Posterior vena cava (tissue), 2 donors: ENCODE measurements around the gene ANGEL2. TPM values are rescaled to one million over a fixed set of nuclear protein-coding genes. Genes with fewer than 3 reads are reported as not detected.
"Not testable (repeated sequence)": the region's sequence is repeated elsewhere in the genome, so short reads cannot be mapped to it uniquely, and the experiment has no call there.

ENCODE experiments used
- DNase-seq: peaks from one replicate; pipeline ENCODE4 v3.0.0-alpha.2; 2020; ENCODE audit warnings: low spot score
- intact Hi-C, 2 donors: fragments of 100-400 bp; cut with DNase I; formaldehyde crosslinking; loops; one replicate each; pipeline versions ENCODE4 v1.14.1 to v1.14.2; 2022 to 2023
- total RNA-seq, 2 donors: library from RNA; stranded (reverse); fragmentation: NEBNext Ultra II Directional; extraction: Animal tissue kit (Norgen Biotek cat#: 25700); gene quantifications; one replicate each; pipeline ENCODE4 v1.2.1, GENCODE V29; 2021
- donor health status: DM: yes; HTN: yes; CAD: no.
- donor health status: DM: yes; HTN: yes; CAD: no.

The ANGEL2 gene
- total RNA-seq, 2 donors from 2014 or later: 29.7 to 31.1 TPM

DNA sequence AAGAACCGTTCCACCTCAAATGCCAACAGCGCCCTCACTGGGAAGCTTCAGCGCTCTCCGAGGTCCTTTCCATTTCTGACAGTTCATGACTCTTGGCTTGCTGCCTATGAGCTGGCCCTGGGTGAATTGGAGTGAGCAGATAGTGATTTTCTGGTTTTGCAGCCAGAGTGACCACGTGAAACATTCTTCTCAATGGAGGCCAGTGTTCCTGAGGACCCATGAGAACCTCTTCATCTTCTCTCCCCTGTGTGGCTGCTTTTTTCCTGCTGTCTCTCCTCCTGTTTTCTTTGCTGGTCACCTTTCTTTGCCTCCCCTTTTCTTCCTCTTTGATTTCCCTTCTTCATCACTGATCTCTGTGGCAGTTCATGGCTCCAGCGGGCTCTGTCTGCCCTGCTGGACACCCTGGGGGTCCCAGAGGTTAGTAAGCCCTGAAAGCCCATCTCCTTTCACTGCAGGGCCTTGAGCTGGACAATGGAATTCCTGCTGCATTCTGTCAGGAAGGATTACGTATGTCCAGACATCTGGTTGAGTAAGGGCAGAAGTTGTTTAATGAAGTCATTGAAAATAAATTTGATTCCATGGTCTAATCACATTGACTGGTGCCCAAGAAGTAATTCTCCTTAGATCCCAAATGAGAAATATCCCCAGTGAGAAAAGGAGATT lies 35.4 kb downstream of the ANGEL2 start:
- peak; percentile 18 for DNase-seq
- intact Hi-C loops: no loop called here

DNA sequence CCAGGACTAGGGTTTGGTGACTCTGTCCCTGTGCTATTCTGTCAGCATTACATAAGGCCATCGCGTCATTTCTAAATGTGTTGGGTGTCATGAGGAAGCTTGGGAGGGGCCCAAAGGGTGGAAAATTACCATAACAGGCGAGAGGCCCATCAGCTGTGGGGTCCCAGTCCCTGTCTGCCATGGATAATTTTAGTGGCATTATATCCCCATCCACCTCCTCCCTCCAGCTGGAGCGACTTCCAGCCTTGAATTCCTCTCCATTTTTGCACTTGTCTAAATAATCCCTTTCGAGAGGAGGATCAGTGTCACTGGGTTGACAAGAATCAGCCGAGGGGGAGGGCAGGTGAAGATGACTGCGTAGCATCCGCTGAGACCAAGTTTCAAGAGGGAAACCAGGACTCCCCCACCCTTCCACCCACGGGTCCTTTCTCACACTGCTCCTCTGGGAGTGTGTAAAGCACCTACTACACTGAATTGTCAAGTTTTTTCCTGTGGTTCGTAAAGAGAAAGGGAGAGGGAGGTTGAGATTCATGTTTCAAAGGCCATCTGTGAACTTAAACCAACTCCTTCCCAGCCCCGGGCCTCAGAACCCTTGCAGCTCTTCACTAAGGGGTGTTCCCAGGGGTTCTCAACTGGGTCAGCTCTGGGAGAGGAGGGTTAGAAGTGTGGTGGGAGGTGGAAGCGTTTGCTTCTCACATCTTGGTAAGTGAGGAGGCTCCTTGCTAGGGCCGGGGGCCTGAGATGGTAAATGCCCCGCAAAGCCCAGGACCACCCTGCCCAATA lies 36.1 kb downstream of the ANGEL2 start:
- intact Hi-C loops: loop anchor here in 1 of 2 donors (10.0 kb wide), 1 partner anchor 65 kb away; no protein-coding TSS in a partner anchor
- peak; percentile 30 for DNase-seq

DNA sequence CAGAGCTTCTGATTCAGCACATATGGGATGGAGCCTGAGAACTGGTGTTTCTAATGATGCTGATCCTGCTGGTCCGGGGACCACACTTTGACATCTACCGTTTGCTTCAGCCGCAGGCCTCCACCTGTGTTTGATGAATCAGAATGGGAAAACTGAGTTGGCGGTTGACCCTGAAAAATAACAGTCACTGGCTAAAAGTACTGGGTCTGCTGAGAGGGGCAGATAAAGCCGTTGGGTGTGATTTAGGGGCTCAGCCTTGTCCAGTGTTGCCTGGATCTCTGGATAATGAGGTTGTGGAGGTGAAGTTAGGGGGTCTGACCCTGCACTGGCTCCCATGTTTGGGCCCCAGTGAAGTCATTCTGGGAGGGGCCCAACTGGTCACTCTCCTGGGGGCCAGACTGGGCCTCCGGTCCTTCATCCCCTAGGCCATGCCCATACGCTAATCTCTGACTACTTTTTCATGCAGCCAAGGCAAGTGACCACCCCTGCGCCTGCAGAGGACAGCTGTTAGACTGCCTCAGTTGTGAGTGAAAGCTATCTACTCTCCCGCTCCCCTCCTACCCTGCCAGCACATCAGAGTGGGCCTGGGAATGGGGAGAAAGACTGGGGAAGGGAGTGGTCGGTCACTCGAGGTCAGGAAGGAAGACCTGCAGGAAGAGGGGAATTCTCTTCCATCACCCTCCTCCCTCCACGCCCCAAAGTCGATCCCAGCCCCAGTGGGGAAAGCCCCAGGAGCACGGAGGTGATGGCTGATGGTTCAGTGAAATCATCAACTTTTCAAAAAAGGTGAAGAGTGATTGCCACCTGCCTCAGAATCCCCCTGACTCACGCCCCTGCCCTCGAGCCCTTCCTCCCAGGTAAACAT lies 37.7 kb downstream of the ANGEL2 start:
- intact Hi-C loops: loop anchor here in 1 of 2 donors (10.0 kb wide), 1 partner anchor 63 kb away; no protein-coding TSS in a partner anchor
- no peak for DNase-seq

DNA sequence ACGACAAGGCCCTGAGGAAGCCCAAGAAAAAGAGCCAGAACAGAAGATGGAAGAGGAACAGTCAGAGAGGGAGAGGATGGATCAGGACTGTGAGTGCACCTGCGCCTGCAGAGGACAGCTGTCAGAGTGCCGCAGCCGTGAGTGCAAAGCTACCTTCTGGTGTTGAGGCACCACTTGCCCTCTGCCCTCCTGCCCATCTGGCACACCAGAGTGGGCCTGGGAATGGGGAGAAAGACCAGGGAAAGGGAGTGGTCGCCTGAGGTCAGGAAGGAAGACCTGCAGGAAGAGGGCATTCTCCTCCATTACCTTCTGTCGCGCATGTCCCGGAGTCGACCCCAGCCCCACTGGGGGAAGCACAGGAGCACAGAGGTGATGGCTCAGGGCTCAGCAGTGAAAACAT lies 39.1 kb downstream of the ANGEL2 start:
- DNase-seq: no peak
- intact Hi-C loops: loop anchor here in 1 of 2 donors (10.0 kb wide), 1 partner anchor 62 kb away; no protein-coding TSS in a partner anchor

DNA sequence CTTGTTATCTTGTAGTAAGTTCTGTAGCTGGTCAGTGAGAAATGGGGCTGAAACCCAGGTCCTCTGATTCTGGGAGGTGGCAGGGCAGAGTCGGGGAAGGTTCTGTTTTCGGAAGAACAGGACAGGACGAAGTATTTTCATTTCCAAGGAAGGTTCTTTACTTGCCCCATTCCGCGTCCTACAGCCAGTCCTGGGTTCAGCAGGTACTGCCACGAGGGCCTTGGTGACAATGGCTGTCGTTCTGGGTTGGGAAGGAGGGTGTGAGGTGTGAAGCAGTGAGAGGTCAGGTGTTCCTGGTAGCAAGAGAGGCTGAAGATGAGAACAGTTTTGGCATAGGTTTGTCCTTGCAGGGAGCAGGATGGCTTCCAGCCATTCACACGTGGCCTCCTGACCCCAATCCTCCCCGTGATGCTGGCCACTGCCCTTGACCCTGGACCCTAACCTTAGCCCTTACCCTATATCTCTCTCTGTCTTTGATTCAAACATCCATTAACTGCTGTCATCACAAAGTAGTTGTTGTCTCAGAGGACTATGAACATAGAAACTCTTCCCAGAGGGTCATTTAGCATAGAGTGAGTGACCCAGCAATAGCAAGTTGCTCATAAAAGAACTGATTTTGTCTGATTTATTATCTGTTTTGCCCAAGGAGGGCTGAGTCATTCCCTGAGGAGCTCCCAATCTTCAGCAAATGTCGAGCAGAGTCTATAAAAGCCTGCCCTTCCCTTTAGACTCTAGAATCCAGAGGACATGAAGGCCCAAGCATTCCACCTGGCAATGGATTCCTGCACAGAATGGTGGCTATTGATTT lies 40.4 kb downstream of the ANGEL2 start:
- intact Hi-C loops: loop anchor here in 1 of 2 donors (10.0 kb wide), 1 partner anchor 61 kb away; no protein-coding TSS in a partner anchor
- peak; percentile 31 for DNase-seq

DNA sequence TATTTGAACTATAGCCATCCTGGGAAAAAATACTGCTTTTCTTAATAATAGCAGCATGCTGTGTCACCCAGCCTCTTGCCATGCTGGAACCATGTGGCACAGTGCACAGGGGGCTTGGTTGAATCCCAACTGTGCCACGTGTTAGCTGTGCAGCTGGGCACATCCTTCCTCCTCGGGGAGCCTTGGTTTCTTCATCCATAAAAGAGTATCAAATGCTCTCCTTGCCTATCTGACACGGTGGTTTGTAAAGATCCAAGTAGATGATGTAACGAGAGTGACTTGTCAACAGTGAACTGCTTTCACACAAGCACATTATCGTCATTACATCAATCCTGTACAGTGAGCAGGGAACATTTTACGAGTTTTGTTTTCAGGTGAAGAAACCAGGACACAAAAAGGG lies 41.0 kb downstream of the ANGEL2 start:
- intact Hi-C loops: loop anchor here in 1 of 2 donors (10.0 kb wide), 1 partner anchor 60 kb away; no protein-coding TSS in a partner anchor
- peak; percentile 13 for DNase-seq

DNA sequence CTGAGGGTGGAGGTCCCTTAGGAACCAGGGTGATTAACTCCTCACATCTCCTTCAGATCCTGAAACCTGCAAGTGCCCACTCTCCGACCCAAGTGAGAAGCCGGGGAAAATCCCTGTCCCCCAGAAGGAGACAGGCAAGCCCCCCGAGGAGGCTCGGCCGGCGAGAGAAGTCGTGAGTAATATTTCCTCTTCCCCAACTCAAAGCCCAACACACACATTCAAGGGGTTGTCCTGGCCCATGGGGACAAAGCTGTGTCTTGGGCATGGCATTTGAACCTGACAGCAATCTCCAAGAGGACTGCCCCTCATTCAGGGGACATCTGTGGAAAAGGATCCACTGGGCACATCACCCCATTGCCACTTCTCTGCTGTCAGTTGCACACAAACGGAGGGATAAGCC lies 41.8 kb downstream of the ANGEL2 start:
- intact Hi-C loops: loop anchor here in 1 of 2 donors (10.0 kb wide), 1 partner anchor 59 kb away; no protein-coding TSS in a partner anchor
- peak; percentile 19 for DNase-seq

DNA sequence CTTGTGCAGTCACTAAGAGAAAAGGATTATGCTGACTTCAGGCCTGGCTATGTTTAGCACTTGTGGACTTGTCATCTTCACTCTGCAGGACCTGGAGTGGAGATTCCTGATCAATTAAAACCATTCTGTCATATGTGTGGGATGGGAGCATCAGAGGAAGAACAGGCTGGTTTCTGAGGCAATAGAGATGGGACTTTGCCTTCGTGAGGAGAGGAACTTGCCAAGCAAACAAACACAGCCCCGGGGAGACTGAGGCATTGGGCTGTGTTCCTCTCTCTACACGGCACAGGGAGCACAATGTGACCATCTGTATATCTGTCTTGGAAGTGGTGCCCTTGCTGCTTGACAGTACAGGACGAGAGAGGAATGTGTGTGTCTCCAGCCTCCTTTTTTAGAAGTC lies 42.2 kb downstream of the ANGEL2 start:
- no peak for DNase-seq
- intact Hi-C loops: loop anchor here in 1 of 2 donors (10.0 kb wide), 1 partner anchor 59 kb away; no protein-coding TSS in a partner anchor

DNA sequence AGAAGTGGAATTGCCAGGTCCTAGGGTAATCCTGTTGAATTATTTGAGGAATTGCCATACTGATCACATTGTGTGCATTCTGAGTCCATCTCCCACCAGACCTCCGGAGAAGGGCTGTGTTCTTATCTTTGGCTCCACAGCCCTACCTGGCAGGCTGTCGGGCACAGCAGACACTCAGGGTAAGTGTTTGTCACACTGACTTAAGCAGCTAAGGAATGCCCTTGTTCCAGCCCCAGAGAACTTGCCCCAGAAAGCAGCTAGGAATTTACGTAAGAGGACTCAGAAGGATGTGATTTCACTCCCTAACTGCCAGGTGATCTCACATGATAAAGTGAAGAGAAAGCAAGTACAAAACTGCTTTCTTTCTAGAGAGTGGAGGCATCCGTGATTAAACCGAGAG lies 44.4 kb downstream of the ANGEL2 start:
- intact Hi-C loops: loop anchor here in 1 of 2 donors (10.0 kb wide), 1 partner anchor 57 kb away; no protein-coding TSS in a partner anchor
- no peak for DNase-seq

DNA sequence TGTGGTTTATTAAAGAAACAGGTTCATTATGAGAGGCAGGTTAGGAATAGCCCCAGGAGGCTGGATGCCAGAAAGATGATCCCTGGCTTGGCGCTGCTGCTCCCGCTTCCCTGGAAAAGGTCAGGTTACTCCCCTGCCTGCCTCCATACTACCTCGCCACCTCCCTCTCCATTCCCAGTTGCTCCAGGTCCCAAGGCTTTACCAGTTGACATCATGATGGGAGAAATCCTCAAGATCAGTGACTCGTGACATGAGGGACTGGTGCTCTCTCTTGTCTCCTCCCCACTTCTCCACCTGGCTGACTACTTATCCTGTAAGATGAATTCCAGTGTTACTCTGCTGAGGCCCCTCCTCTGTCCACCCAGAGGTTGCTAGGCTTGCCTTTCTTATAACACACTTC lies 45.6 kb downstream of the ANGEL2 start:
- no peak for DNase-seq
- intact Hi-C loops: loop anchor here in 1 of 2 donors (10.0 kb wide), 1 partner anchor 55 kb away; no protein-coding TSS in a partner anchor

DNA sequence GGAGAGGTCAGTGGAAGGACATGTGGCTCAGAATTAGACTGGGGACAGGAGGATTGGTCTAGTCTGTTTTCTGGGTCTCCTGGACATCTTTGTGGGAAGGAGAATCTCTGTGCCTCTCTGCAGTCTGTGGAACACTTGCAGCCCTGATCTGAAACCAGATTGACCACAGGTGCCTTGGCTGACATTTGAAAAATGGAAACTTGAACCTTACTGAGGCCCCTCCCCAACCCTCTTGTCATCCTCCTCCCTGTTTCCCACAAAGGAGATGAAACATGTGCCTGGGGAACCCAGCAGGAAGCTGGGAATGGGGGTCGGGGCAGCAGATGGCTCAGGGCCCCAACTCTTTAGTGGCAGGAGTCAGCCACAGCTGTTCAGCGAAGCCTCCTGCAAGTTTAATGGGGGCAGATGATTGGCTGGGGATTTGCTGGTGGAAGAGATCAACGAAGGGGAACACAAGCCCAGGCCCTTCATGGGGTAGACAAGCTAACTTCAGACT lies 47.3 kb downstream of the ANGEL2 start:
- intact Hi-C loops: no loop called here
- no peak for DNase-seq

DNA sequence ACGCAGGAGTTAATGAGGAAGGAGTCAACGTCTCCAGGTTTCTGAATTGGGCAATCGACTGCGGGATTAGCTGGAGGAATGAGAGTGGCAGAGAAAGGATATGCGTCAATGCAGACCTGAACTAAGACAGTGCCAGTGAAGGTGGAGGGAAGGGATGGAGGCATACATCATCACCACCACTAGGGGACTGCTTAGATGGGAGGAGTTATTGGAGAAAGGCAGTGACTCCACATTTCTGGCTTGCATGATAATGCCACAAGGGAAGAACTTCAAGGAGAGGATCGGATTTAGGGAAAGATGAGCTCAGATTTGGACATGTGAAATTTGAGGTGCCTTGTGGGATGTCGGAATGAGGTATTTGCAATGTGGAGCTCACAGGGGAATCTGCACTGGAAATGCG lies 47.9 kb downstream of the ANGEL2 start:
- DNase-seq: no peak
- intact Hi-C loops: no loop called here

DNA sequence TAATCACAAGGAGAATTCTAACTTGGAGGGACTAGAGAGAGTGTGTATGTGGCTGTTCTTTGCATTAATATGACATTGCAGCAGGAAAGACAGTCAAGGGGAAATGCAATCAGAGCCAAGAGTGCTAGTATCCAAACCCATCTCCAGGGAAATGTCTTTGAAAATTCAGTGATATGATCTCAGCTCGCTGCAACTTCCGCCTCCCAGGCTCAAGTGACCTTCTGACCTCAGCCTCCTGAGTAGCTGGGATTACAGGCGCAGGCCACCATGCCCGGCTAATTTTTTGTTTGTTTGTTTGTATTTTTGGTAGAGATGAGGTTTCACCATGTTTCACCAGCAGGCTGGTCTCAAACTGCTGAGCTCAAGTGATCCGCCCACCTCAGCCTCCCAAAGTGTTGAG lies 49.1 kb downstream of the ANGEL2 start:
- intact Hi-C loops: no loop called here
- no peak for DNase-seq

DNA sequence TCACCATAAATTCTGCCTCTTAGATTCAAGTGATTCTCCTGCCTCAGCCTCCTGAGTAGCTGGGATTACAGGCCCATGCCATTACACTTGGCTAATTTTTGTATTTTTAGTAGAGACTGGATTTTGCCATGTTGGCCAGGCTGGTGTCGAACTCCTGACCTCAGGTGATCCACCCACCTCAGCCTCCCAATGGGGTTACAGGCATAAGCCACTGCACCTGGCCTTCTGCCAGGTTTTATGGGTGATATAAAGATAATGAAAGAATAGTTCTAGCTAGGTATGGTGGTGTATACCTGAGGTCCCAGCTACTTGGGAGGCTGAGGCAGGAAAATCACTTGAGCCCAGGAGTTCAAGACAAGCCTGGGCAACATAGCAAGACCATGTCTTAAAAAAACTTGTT lies 50.7 kb downstream of the ANGEL2 start:
- intact Hi-C loops, DNase-seq: not testable (repeated sequence)

DNA sequence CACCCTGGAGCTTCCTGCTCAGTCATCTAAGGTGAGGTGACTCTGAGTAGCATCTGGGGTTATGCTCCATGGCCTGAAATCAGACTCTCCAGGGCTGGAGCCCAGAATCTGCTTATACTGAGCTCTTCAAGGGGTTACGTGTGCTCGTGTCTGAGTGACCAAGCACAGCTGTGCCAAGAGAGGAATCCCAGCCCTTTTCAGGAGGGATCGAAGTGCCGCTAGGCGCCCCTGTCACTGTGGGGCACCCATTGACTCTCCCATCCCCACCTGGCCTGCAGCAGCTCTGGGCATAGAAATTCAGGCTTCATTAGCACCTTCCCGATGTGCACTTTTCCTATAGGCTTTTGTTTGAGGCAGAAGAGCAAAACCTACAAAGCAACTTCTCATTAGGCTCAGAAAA lies 51.6 kb downstream of the ANGEL2 start:
- no peak for DNase-seq
- intact Hi-C loops: no loop called here

DNA sequence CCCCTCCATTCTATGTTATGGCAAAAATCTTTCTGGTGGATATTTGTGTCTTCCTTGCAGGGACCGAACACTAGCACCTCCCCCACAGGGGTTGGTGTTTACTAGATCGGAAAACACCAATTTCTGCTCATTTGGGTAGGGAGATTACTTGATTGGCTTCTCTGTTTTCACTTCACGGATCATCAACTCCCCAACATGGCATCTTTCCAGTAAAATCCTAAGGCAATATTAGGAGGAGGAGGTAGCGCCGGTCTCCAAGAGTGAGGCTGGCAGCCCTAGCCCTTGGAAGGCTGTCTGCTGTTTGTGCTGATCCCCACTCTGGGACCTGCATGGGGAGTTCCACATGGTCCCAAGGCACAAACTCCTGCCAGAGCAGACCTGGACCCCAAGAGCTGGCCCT lies 53.2 kb downstream of the ANGEL2 start:
- intact Hi-C loops: no loop called here
- no peak for DNase-seq

DNA sequence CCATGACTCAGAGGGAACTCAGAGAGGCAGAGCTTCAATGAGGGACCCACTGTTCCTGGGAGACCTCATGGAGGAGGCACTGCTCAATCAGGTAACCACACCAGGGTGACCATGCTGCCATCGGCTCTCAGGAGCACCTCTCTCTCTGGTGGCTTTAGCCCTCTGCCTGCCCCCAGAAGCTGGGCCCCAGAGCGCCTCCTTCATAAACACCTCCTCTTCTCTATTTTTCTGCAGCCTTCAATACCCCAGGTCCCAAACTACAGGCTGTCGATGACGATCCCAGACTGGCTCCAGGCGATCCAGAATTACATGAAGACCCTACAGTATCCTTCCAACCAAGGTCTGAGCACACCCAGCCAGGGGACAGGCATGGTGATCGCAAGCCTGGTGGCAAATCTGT lies 54.7 kb downstream of the ANGEL2 start:
- intact Hi-C loops: no loop called here
- DNase-seq: peak; percentile 57
